ENCODE results near the gene COL16A1. TPM values are rescaled to one million over a fixed set of nuclear protein-coding genes. Genes with fewer than 3 reads are reported as not detected.

Gene COL16A1
- total RNA-seq, 2 experiments from 2014 or later: 0.34 TPM; not detected in 1

- intact Hi-C loops (cut with micrococcal nuclease): no loop called here
- TF ChIP-seq CTCF (IDR thresholded peaks at IDR 0.05): no peak
- Mint-ChIP-seq H3K36me3 (ENCODE audit: low read depth) (no peaks in the 10 kb centered on the region), H3K9me3 (no peaks in the 10 kb centered on the region), H3K27ac (no peak overlapping the region), H3K4me1 (ENCODE audit: low read depth) (peaks cover 16% of the 10 kb centered on the region), H3K4me3 (no peak overlapping the region), H3K27me3 (no peaks in the 10 kb centered on the region)
- ATAC-seq: no peak
- POLR2A ChIA-PET: no interaction called here
- CTCF ChIA-PET: no interaction called here
- no peak for DNase-seq
Measured at GRCh38 chr1:31742462-31743212, 38.8 kb upstream of the COL16A1 start.

GRCh38 chr1:31739346-31739745, 35.5 kb upstream of the COL16A1 start:
- intact Hi-C loops (cut with micrococcal nuclease): no loop called here
- ATAC-seq: peak; percentile 88
- Mint-ChIP-seq H3K36me3 (ENCODE audit: low read depth) (no peaks in the 10 kb centered on the region), H3K27me3 (no peaks in the 10 kb centered on the region), H3K4me1 (ENCODE audit: low read depth) (peaks cover 5% of the 10 kb centered on the region), H3K27ac (no peak overlapping the region), H3K9me3 (no peaks in the 10 kb centered on the region), H3K4me3 (no peak overlapping the region)
- DNase-seq: peak; percentile 64
- POLR2A ChIA-PET: no interaction called here
- CTCF ChIA-PET: interaction anchor here (1.9 kb wide), 1 partner anchor 23 kb away, joined by 6 read pairs; no protein-coding TSS in a partner anchor
- TF ChIP-seq CTCF (IDR thresholded peaks at IDR 0.05): no peak

GRCh38 chr1:31736675-31737074, 32.9 kb upstream of the COL16A1 start:
- Mint-ChIP-seq H3K4me1 (ENCODE audit: low read depth) (peaks cover 5% of the 10 kb centered on the region), H3K9me3 (no peaks in the 10 kb centered on the region), H3K4me3 (no peak overlapping the region), H3K27me3 (no peaks in the 10 kb centered on the region), H3K27ac (no peak overlapping the region), H3K36me3 (ENCODE audit: low read depth) (no peaks in the 10 kb centered on the region)
- peak; percentile 41 for ATAC-seq
- CTCF ChIA-PET: no interaction called here
- intact Hi-C loops (cut with micrococcal nuclease): no loop called here
- POLR2A ChIA-PET: no interaction called here
- TF ChIP-seq CTCF (IDR thresholded peaks at IDR 0.05): no peak
- DNase-seq: peak; percentile 34

GRCh38 chr1:31735571-31735970, 31.8 kb upstream of the COL16A1 start:
- DNase-seq (no peak), ATAC-seq (no peak)
- Mint-ChIP-seq H3K9me3 (no peaks in the 10 kb centered on the region), H3K36me3 (ENCODE audit: low read depth) (no peaks in the 10 kb centered on the region), H3K4me3 (no peak overlapping the region), H3K27ac (no peak overlapping the region), H3K4me1 (ENCODE audit: low read depth) (peaks cover 5% of the 10 kb centered on the region), H3K27me3 (no peaks in the 10 kb centered on the region)
- TF ChIP-seq CTCF (IDR thresholded peaks at IDR 0.05): no peak
- ChIA-PET POLR2A (no interaction called here), CTCF (interaction anchor here (1.7 kb wide), 2 partner anchors 10 to 79 kb away, joined by 3 to 6 read pairs; no protein-coding TSS in a partner anchor)
- intact Hi-C loops (cut with micrococcal nuclease): no loop called here

- H3K9me3 Mint-ChIP-seq: no peaks in the 10 kb centered on the region
- intact Hi-C loops (cut with micrococcal nuclease): no loop called here
- no peaks in the 10 kb centered on the region for H3K36me3 Mint-ChIP-seq (ENCODE audit: low read depth)
- ChIA-PET POLR2A (interaction anchor here (1.2 kb wide), 1 partner anchor 14 kb away, joined by 3 read pairs; no protein-coding TSS in a partner anchor), CTCF (interaction anchor here (0.6 to 1.7 kb wide), 4 partner anchors 11 to 80 kb away, joined by 3 to 6 read pairs (median 3); no protein-coding TSS in a partner anchor)
- peaks cover 4% of the 10 kb centered on the region for H3K4me1 Mint-ChIP-seq (ENCODE audit: low read depth)
- no peaks in the 10 kb centered on the region for H3K27me3 Mint-ChIP-seq
- no peak for DNase-seq
- H3K4me3 Mint-ChIP-seq: no peak overlapping the region
- no peak for TF ChIP-seq CTCF (IDR thresholded peaks at IDR 0.05)
- H3K27ac Mint-ChIP-seq: no peak overlapping the region
- ATAC-seq: no peak
Measured at GRCh38 chr1:31734582-31735107, 30.8 kb upstream of the COL16A1 start.

Measured in activated CD8-positive, alpha-beta T cell treated with anti-CD3 and anti-CD28 coated beads for 36 hours (primary cell).